NCI-H510A (cell line): ENCODE results near the gene TMEM87B.
"Not testable (repeated sequence)": the region's sequence is repeated elsewhere in the genome, so short reads cannot be mapped to it uniquely, and the experiment has no call there.

Source experiments
- DNase-seq: peaks from one replicate; lab custom pipeline; 2025; lab: John Stamatoyannopoulos, UW

Gene TMEM87B

DNA sequence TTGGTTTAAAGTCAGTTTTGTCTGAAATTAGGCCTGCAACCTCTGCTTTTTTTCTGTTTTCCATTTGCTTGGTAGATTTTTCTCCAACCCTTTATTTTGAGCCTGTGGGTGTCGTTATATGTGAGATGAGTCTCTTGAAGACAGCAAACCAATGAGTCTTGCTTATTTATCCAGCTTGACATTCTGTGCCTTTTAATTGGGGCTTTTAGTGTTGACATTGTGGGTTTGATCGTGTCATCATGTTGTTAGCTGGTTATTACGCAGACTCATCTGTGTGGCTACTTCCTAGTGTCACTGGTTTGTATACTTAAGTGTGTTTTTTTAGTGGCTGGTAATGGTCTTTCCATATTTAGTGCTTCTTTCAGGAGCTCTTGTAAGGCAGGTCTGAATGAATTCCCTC lies 18.8 kb downstream of the TMEM87B start:
- no peak for DNase-seq

- DNase-seq: no peak
Measured at GRCh38 chr2:112074506-112074905, 19.4 kb downstream of the TMEM87B start.

DNA sequence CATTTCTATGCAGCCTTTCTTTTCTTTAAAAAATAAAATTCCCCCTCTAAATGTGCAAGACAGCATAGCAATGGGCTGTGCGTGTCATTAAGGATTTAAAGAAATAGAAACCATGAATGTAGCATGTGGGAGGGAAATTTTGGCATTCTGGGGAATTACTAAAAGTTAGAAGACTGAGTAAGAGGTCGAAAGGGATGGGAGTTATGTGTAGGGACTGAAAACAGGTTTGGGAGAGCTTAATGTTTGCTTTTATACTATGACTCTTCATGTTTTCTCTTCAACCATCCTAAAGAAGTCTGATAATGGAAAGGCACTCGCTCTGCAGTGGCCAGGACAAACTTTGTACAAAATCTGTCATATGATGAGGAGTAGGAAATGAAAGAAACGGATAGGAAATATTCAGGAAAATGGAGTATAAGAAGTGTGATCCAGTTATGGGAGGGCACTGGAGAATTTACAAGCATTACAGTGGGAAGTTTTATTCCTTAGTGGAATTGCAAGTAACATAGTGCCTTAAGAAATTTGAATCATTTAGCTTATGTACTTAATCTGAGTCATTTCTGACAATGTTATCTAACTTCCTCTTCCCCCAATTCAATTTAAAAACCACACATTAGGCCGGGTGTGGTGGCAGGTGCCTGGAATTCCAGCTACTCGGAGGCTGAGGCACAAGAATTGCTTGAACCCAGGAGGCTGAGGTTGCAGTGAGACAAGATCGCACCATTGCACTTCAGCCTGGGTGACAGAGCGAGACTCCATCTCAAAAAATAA lies 20.6 kb downstream of the TMEM87B start:
- DNase-seq: no peak

DNA sequence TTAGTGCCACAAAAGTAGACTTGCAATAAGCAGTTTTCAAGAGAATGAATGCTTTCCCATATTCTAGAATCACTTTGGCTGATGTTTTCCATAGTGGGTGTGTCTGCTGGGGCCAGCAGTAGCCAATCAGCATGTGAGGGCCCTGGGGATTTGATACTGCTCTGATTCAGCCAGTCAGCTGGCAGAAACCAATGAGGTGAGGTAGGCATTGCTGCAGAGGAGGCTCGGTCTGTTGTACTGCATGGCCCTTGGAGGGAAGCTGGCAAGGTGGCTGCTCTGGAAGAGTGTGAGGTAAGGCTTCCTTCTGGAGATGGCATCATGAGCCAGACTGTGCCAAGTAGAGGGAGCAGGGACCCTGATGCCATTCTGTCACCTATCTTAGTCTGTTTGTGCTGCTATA lies 22.7 kb downstream of the TMEM87B start:
- DNase-seq: no peak

GRCh38 chr2:112081262-112081661 lies 26.2 kb downstream of the TMEM87B start:
- DNase-seq: no peak

- DNase-seq: no peak
Measured at GRCh38 chr2:112084689-112085374, 29.8 kb downstream of the TMEM87B start.

DNA sequence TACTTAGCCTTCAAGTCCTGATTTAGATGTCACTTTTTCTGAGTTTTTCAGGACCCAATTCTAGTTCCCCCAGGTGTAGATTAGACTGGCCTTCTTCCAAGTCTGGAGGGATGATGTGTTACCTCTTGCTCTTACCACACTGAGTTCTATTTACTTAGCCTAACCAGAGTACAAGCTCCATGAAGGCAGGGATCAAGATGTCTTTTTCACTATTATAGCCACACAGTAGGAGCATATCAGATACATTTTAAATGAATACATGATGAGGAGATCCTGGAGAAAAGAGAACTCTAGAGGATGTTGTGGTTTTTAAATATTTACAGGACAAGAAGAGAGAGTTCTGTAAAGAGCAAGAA lies 30.3 kb downstream of the TMEM87B start:
- DNase-seq: no peak

DNA sequence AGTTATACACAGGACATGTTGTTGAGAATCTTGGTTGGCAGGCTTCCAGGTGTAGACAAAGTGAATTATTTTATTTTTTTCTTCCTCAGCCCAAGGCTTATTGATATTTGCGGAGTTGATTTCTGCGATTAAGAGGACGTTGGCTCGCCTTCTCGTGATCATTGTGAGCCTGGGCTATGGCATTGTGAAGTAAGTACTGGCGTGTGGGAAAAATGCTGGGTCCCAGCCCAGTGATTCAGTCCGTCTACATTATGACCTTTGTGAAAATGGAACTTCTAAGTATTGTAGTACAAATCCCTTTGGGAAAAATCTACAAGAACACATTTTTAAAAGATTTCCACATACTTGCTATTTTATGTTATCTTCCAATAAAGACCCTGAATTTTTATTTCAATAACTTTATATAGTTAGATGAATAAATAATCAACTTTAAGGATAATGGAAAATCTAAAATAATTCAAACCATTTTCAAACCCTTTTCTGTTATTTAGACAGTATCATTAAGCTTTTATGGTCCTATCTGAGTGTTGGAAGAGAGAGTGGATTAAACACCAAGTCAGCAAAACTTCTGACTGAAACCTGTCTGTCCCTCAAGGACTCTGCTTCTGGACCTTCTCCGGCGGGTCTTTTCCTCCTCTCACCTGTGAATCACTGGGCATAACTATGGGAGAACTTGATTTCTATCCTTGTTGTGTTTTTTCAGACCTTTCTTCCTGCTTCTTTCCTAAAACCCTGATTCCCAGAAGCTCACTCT lies 31.0 kb downstream of the TMEM87B start:
- no peak for DNase-seq

- DNase-seq: no peak
Measured at GRCh38 chr2:112087346-112088020, 32.4 kb downstream of the TMEM87B start.

DNA sequence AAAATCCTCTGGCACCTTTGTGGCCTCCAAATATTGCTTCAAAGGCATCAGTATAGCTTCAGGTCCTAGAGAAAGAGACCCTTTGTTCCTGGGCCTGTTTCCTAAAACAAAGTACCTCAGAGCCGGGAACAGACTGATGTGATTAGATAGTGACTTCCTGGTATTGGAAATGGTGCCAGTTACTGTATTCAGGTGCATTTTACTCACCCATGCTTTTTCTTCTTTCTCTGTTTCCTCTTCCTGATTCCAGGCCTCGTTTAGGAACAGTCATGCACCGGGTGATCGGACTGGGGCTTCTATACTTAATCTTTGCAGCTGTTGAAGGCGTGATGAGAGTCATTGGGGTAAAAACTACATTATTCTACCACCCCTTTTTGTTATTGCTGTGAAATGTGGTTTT lies 34.3 kb downstream of the TMEM87B start:
- DNase-seq: no peak

GRCh38 chr2:112092286-112093041 lies 37.4 kb downstream of the TMEM87B start:
- DNase-seq: no peak

GRCh38 chr2:112093216-112093615 lies 38.1 kb downstream of the TMEM87B start:
- no peak for DNase-seq

DNA sequence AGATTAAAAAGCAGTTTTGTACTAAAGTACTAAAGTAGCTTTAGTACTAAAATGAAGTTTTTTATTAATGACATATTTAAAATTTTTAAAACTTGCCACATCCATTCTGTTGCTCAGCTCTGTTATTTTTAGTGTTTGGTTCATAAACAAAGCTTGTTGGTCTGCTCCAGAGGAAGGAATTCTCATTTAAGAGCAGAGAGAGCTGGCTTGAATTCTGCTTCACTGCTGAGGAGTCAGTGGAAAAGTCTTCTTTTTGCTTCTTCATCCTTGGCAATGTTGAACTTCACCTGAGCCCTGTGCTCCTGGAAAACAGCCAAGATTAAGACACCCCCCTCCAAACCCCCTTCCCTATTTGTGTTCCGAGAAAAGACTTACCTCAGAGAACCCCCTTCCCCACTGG lies 40.6 kb downstream of the TMEM87B start:
- no peak for DNase-seq

DNA sequence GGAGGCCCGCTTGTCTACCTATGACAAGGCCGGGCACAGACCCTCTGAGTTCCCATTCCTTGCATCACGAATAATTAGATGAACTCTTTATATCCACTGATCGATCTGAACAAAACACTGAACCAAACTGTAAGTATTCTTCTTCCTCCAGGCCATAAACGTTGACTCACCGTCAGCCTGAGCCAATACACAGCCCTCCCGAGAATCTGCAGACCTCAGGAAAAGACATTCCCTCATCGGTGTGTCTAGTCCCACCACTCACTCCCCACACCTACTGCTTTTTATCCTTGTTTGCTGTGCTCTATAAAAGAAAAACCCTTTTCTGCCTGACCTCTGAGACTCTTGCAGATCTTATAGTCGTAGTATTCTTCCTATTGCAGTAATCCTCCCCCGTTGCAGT lies 41.0 kb downstream of the TMEM87B start:
- DNase-seq: no peak

DNA sequence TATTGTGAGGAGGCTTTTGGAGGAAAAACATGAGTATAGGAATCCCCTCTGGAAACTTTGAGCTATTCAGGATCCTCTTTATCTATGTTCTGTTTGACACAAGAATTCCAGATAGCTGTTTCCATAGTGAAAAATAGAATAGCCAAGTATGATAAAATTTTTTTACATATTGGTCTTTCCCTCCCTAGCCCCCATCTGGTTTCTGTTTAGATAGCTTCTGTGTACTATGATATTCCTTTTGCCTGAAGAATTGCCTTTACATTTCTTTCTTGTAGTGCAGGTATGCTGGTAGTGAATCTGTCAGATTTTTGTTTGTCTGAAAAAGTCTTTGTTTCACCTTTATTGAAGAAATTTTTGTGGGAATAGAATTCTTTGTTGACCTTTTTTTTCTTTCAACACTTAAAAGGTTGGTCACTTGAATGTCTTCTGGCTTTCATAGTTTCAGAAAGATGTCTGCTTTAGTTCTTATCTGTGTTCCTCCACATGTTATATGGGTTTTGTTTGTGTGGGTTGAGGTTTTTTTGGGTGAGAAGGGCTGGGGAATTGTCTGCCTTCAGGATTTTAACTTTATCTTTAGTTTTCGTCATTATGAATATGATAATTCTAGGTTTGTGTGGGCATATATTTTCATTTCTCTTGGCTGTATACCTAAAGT lies 53.2 kb downstream of the TMEM87B start:
- DNase-seq: no peak

- no peak for DNase-seq
Measured at GRCh38 chr2:112109278-112109677, 54.2 kb downstream of the TMEM87B start.

GRCh38 chr2:112110966-112111365 lies 55.9 kb downstream of the TMEM87B start:
- DNase-seq: no peak

- not testable (repeated sequence) for DNase-seq
Measured at GRCh38 chr2:112113354-112113753, 58.3 kb downstream of the TMEM87B start.

DNA sequence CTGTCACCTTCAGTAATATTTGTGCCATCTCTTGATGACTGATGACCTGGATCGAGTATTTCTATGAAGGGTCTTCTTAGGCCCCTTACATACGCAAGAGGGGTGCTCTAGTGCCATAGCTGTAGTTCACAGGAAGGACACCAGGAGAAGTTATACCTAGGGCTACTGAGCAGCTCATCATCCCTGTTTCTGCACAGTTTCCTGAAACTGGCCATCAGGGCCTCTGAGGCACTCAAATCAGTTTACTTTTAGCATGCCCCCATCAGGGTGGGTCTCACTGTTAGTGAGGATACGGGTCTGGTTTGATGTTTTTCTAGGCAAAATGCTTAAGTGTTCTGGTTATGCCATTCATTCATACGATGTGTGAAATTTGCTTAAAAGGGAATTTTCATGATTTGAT lies 63.1 kb downstream of the TMEM87B start:
- DNase-seq: no peak

DNA sequence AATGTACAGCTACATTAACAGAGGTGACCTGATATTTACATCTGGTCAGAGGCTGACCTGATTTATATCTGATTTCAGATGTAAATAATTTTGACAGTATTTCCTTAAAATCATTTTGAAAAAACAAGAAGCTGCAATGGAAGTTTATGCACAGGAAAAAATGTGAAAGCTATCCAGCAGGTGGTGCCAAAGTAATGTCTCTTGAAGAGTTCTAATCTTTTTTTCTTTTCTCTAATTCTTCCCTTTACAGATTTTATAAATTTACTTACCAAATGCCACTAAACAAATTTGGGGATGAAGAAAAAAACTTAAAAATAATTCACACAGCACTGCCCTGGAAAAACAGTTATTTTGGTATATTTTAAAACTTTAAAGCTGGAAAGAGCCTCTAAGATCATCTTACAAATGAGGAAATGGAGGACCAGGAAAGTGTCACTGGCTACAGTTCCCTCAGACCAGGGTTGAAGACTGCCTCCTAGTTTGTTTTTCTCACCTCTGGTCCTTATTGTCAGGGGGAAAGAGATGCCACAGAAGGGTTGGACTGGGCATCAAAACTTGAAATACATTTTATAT lies 66.7 kb downstream of the TMEM87B start:
- DNase-seq: peak; percentile 8

DNA sequence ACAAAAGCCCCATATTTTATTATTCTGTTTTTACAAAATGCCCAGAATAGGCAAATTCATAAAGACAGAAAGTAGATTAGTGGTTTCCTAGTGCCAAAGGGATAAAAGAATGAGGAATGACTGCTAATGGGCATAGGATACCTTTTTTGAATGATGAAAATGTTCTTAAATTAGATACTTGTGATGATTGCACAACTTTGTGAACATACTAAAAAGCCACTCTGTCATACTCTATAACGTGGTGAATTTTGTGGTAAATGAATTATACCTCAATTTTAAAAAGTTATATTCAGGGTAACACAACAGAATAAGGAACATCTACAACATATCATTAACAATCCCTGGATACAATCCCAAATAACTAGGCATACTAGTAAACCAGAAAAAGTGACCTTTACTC lies 74.0 kb downstream of the TMEM87B start:
- no peak for DNase-seq
